Gastroesophageal sphincter (tissue), 4 donors: Measurements from ENCODE around the gene UNKL. TPM values are rescaled to one million over a fixed set of nuclear protein-coding genes. Genes with fewer than 3 reads are reported as not detected.

Experiments
- ATAC-seq: fragments of 150-250 bp; one replicate; pipeline ENCODE4 v1.9.1; 2016; ENCODE audit warnings: mild to moderate bottlenecking, moderate library complexity
- H3K27ac ChIP-seq, 4 donors: fragments of 200-600 bp; sonication (generic) in 3 of 4; 1 replicate in 3 of 4; 2 replicates in 1 of 4; pipeline ENCODE4 v1.5.1; 2016 to 2019
- H3K27me3 ChIP-seq: fragments of 200-600 bp; sonication (generic); one replicate; pipeline ENCODE4 v1.5.1; 2019
- H3K36me3 ChIP-seq, 2 donors: fragments of 200-600 bp; sonication (generic); one replicate each; pipeline ENCODE4 v1.5.1; 2019; ENCODE audit warnings: control low read depth in 1 of 2
- H3K4me1 ChIP-seq, 3 donors: fragments of 200-600 bp; sonication (generic); 1 replicate in 2 of 3; 2 replicates in 1 of 3; pipeline ENCODE4 v1.5.1; 2016 to 2019; ENCODE audit warnings: control low read depth in 2 of 3
- H3K4me3 ChIP-seq, 2 donors: fragments of 200-600 bp; sonication (generic); one replicate each; pipeline ENCODE4 v1.5.1; 2019; ENCODE audit warnings: mild to moderate bottlenecking in 1 of 2, moderate library complexity in 1 of 2
- H3K9me3 ChIP-seq, 3 donors: fragments of 200-600 bp; sonication (generic); one replicate each; pipeline ENCODE4 v1.5.1; 2017 to 2019; ENCODE audit warnings: control low read depth in 2 of 3
- CTCF ChIP-seq, 4 experiments: fragments of 200-600 bp in 2 of 4; fragments of 450-650 bp in 2 of 4; sonication (generic) in 1 of 4; IDR thresholded peaks; one replicate each; pipeline ENCODE4 v1.5.1; 2017 to 2019; ENCODE audit warnings: antibody characterized with exemption in 4 of 4, mild to moderate bottlenecking in 2 of 4, moderate library complexity in 2 of 4
- EP300 ChIP-seq: sonication (generic); formaldehyde crosslinking; IDR thresholded peaks from one replicate; pipeline ENCODE4 v1.6.1; 2017; ENCODE audit warnings: antibody characterized with exemption, mild to moderate bottlenecking
- POLR2A ChIP-seq, 2 donors: fragments of 450-650 bp; IDR thresholded peaks; one replicate each; pipeline ENCODE4 v1.6.1; 2017; ENCODE audit warnings: antibody characterized with exemption in 2 of 2, mild to moderate bottlenecking in 2 of 2, moderate library complexity in 1 of 2
- POLR2AphosphoS5 ChIP-seq: sonication (generic); formaldehyde crosslinking; IDR thresholded peaks from one replicate; pipeline ENCODE4 v1.6.1; 2017; ENCODE audit warnings: antibody characterized with exemption
- WGBS, 2 donors: methylation state at CpG; one replicate each; pipeline ENCODE4 v1.1.5; 2018; ENCODE audit warnings: low coverage in 1 of 2; 5-methylcytosine and 5-hydroxymethylcytosine counted together
- total RNA-seq, 4 donors: library from RNA; depleted of rRNA; stranded (reverse); fragments of >200 nt; gene quantifications; one replicate each; pipeline ENCODE4 v1.1.0, GENCODE V29; 2016

UNKL gene
- total RNA-seq, 4 donors from 2014 or later = 12.3 to 29.4 (median 16.4) TPM

- H3K27ac ChIP-seq = no peak overlapping the region
- WGBS, 2 donors = 79% methylated on average over 3 of the region's 42 CpGs; no CpG with 5 or more reads in 1 of the 2 donors
- H3K36me3 ChIP-seq = no peaks in the 10 kb centered on the region
- peaks cover 30% of the 10 kb centered on the region for H3K27me3 ChIP-seq
- peaks cover 0 to 12% (median 1%) of the 10 kb centered on the region in 3 donors for H3K4me1 ChIP-seq
- TF ChIP-seq POLR2AphosphoS5 (no peak), POLR2A (IDR thresholded peaks at IDR 0.05) (no peak), CTCF (IDR thresholded peaks at IDR 0.05) (no peak), EP300 (no peak)
- H3K9me3 ChIP-seq = no peaks in the 10 kb centered on the region
- no peak for ATAC-seq
- H3K4me3 ChIP-seq = no peak overlapping the region
These were observed 12.4 kb upstream of the UNKL start for GRCh38 chr16:1426734-1427471.

GRCh38 chr16:1425616-1426370 lies 11.3 kb upstream of the UNKL start:
- TF ChIP-seq CTCF (IDR thresholded peaks at IDR 0.05) (no peak), POLR2A (IDR thresholded peaks at IDR 0.05) (no peak), POLR2AphosphoS5 (no peak), EP300 (no peak)
- 80% methylated on average over 1 of the region's 16 CpGs; no CpG with 5 or more reads in 1 of the 2 donors for WGBS, 2 donors
- Histone ChIP-seq H3K9me3 (no peaks in the 10 kb centered on the region), H3K27me3 (peaks cover 25% of the 10 kb centered on the region), H3K27ac (no peak overlapping the region), H3K4me1 (peaks cover 0 to 20% (median 5%) of the 10 kb centered on the region in 3 donors), H3K4me3 (no peak overlapping the region), H3K36me3 (no peaks in the 10 kb centered on the region)
- ATAC-seq = no peak

- WGBS, 2 donors = 92 to 98% methylated on average over 5 to 11 of the region's 12 CpGs
These were observed 9.5 kb upstream of the UNKL start for GRCh38 chr16:1424028-1424427.

GRCh38 chr16:1422076-1422475 lies 7.6 kb upstream of the UNKL start:
- Histone ChIP-seq H3K27ac (peak overlapping the region in 3 of 4 donors; percentile 94 to 96 (median 94)), H3K27me3 (no peaks in the 10 kb centered on the region), H3K4me3 (no peak overlapping the region), H3K9me3 (no peaks in the 10 kb centered on the region), H3K4me1 (peaks cover 0 to 43% (median 9%) of the 10 kb centered on the region in 3 donors), H3K36me3 (peaks cover 0 to 5% of the 10 kb centered on the region in 2 donors)
- no peak for TF ChIP-seq POLR2AphosphoS5
- no peak for TF ChIP-seq EP300
- TF ChIP-seq POLR2A (IDR thresholded peaks at IDR 0.05) = no peak
- no peak for TF ChIP-seq CTCF (IDR thresholded peaks at IDR 0.05)
- WGBS, 2 donors = 85 to 97% methylated on average over 5 to 8 of the region's 10 CpGs
- no peak for ATAC-seq

More at GRCh38 chr16:1424028-1424427, 9.5 kb upstream of the UNKL start:
- Histone ChIP-seq H3K4me1 (peaks cover 0 to 35% (median 9%) of the 10 kb centered on the region in 3 donors), H3K4me3 (no peak overlapping the region), H3K36me3 (no peaks in the 10 kb centered on the region), H3K9me3 (no peaks in the 10 kb centered on the region), H3K27me3 (peaks cover 9% of the 10 kb centered on the region), H3K27ac (no peak overlapping the region)
- ATAC-seq = no peak
- TF ChIP-seq POLR2A (IDR thresholded peaks at IDR 0.05) (no peak), POLR2AphosphoS5 (no peak), EP300 (no peak), CTCF (IDR thresholded peaks at IDR 0.05) (no peak)
